Fibroblast of villous mesenchyme (primary cell): ENCODE measurements around the gene SFMBT2. TPM values are rescaled to one million over a fixed set of nuclear protein-coding genes. Genes with fewer than 3 reads are reported as not detected.

Experiments
- DNase-seq: peaks from one replicate; pipeline ENCODE4 v3.0.0-alpha.2; 2010; ENCODE audit warnings: low read depth
- H3K4me3 ChIP-seq: 2 replicates; pipeline ENCODE4 v1.5.1; 2011; ENCODE audit warnings: low read depth, mild to moderate bottlenecking, low read length
- total RNA-seq: library from RNA; depleted of rRNA; stranded (reverse); fragments of >200 nt; gene quantifications from 2 replicates; pipeline ENCODE4 v1.2.3, GENCODE V29; 2012
- TF ChIP-seq, protein P1 (sequence below): IDR thresholded peaks from 2 replicates; pipeline ENCODE4 v1.5.1; 2012; ENCODE audit warnings: low read depth, mild to moderate bottlenecking, low read length; ENCODE audit not compliant: insufficient read depth

SFMBT2 gene
- total RNA-seq, 1 donor, result 1.7 TPM

DNA sequence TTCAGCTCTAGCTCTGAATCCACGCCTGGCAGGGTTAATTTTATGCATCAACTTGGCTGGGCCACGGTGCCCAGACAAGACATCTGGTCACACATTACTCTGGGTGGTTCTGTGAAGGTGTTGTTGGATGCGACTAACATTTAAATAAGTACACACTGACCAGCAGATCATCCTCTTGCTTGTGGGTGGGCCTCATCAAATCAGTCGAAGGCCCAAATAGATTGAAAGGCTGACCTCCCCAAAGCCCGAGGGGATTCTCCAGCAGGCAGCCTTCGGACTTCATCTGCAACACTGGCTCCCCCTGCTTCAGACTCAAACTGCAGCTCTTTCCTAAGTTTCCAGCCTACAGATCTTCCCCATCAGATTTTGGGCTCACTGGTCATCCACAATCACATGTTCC lies 53.6 kb downstream of the SFMBT2 start:
- no peak overlapping the region for H3K4me3 ChIP-seq
- TF ChIP-seq, protein P1, sequence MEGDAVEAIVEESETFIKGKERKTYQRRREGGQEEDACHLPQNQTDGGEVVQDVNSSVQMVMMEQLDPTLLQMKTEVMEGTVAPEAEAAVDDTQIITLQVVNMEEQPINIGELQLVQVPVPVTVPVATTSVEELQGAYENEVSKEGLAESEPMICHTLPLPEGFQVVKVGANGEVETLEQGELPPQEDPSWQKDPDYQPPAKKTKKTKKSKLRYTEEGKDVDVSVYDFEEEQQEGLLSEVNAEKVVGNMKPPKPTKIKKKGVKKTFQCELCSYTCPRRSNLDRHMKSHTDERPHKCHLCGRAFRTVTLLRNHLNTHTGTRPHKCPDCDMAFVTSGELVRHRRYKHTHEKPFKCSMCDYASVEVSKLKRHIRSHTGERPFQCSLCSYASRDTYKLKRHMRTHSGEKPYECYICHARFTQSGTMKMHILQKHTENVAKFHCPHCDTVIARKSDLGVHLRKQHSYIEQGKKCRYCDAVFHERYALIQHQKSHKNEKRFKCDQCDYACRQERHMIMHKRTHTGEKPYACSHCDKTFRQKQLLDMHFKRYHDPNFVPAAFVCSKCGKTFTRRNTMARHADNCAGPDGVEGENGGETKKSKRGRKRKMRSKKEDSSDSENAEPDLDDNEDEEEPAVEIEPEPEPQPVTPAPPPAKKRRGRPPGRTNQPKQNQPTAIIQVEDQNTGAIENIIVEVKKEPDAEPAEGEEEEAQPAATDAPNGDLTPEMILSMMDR, result no peak
- DNase-seq, result no peak

- H3K4me3 ChIP-seq, result no peak overlapping the region
- TF ChIP-seq, protein P1, result no peak
- peak; percentile 56 for DNase-seq
Measured at GRCh38 chr10:7354330-7355047, 56.3 kb downstream of the SFMBT2 start.

DNA sequence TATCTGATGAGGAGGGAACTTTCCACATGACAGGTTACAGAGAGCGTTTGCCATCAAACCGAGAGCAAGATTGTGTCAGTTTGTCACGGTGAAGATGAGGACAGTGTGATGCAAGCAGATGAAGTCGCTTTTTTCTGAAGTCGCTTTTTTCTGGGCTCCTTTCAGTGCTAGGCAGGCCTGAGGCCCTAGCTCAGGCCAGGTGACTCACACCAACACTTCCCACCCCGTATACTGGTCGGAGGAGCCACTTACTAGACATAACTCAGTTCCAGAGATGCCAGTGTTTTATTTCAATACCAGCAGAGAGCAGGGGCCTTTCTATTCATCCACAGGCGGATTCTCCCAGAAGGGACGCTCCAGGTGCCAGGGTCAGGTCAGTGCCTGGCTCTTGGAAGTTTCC lies 58.9 kb downstream of the SFMBT2 start:
- no peak for DNase-seq
- H3K4me3 ChIP-seq, result no peak overlapping the region
- TF ChIP-seq, protein P1, result no peak

GRCh38 chr10:7350541-7351195 lies 60.2 kb downstream of the SFMBT2 start:
- no peak overlapping the region for H3K4me3 ChIP-seq
- TF ChIP-seq, protein P1, result no peak
- DNase-seq, result no peak

DNA sequence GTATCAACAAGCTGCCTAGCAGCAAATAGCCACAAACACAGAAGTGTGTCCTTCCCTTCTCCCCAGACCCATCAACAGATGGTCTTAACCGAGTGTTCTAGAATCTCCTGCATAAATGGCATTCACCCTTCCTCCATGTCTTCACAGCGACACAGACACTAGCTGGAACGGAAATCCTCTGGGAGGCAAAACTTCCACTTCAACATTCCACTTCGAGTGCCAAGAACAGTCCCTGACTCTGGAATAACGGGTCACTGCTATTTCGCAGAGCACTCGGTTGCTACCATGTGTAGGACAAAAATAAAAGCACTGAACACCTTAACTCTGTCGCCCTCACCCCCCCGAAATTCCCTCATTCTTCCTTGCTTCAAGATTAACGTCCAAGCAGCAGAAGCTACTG lies 65.1 kb downstream of the SFMBT2 start:
- TF ChIP-seq, protein P1, result no peak
- no peak for DNase-seq
- H3K4me3 ChIP-seq, result no peak overlapping the region

DNA sequence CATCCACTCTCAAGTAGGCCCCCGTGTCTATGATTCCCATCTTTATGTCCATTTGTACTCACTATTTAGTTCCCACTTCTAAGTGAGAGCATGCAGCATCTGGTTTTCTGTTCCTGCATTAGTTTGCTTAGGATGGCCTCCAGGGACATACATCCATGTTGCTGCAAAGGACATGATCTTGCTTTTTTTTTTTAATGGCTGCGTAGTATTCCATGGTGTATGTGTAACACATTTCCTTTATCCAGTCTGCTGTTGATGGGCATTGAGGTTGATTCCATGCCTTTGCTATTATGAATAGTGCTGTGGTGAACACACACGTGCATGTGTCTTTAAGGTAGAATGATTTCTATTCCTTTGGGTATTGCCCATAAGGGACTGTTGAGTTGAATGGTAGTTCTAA lies 67.8 kb downstream of the SFMBT2 start:
- TF ChIP-seq, protein P1, result no peak
- H3K4me3 ChIP-seq, result no peak overlapping the region
- no peak for DNase-seq
